ENCODE results near the gene OR4N2.

- TF ChIP-seq CTCF (IDR thresholded peaks at IDR 0.05) = peak; percentile 80
- no peak for TF ChIP-seq ZFX (IDR thresholded peaks at IDR 0.05; ENCODE audit: borderline replicate concordance)
Measured at GRCh38 chr14:19878029-19878642, 74.6 kb downstream of the OR4N2 start.
